Epithelial cell of esophagus (primary cell): ENCODE results near the gene PHLDB2.
A peak's percentile ranks its signal among the peaks of the same experiment; 100 is the strongest.
"Not testable (repeated sequence)": the region's sequence is repeated elsewhere in the genome, so short reads cannot be mapped to it uniquely, and the experiment has no call there.

ENCODE experiments used
- DNase-seq: peaks from one replicate; pipeline ENCODE4 v3.0.0; 2010; ENCODE audit warnings: low read depth
- H3K4me3 ChIP-seq: 2 replicates; pipeline ENCODE4 v1.5.1; 2011; ENCODE audit warnings: mild to moderate bottlenecking, low read length, control low read depth
- TF ChIP-seq, protein P1 (sequence below): IDR thresholded peaks from 2 replicates; pipeline ENCODE4 v1.5.1; 2011; ENCODE audit warnings: low read depth, mild to moderate bottlenecking, low read length, control low read depth, inconsistent platforms; ENCODE audit not compliant: insufficient read depth; ENCODE audit errors: missing control alignments

Gene PHLDB2

DNA sequence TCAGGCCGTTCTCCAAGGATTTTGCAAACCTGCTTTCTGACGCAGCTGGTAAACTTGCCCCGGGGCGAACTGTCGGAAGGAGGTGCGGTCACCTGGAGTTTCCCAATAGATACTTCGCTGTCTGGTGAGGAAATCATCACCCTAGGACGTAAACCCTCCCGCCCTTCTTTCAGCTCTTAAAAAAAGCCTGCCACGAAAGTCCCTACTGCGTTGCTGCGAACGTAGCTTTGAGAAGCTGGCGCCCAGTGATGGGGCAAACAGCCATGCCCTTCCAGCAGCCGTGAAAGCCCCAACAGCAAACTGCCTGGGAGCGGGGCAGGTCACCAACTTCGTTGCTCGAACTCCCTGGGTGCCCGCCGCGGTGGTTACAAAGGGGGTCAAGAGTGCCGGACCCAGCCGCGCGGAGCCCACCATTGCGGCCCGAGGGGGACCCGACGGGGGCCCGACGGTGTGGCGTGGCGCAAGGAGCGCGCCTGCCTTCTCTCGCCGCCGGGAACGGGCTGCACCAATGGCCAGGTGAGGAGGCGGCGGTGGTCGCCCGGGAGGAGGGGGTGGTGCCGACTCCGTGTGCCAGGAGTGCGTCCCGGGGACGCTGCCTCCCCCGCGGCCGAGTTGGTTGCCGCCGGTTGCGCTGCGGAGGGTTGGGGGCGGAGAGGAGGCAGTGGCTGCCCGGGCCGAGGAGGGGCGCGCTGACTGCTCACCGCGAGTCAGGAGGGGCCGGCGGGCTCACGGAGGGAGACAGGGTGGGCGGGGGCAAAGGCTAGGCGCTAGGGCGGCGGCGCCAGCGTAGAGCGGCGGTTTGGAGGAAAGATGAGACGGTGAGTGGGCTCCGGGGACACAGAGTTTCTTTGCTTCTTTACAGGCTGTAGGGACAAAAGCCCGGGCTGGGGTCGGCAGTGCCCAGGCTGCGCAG, at the start of gene PHLDB2:
Gene PHLDB2, plus strand, starts transcription at position 205 of the 913 bp plus-strand sequence. CDS start 24,813 bp downstream, outside the sequence.
- TF ChIP-seq, protein P1, sequence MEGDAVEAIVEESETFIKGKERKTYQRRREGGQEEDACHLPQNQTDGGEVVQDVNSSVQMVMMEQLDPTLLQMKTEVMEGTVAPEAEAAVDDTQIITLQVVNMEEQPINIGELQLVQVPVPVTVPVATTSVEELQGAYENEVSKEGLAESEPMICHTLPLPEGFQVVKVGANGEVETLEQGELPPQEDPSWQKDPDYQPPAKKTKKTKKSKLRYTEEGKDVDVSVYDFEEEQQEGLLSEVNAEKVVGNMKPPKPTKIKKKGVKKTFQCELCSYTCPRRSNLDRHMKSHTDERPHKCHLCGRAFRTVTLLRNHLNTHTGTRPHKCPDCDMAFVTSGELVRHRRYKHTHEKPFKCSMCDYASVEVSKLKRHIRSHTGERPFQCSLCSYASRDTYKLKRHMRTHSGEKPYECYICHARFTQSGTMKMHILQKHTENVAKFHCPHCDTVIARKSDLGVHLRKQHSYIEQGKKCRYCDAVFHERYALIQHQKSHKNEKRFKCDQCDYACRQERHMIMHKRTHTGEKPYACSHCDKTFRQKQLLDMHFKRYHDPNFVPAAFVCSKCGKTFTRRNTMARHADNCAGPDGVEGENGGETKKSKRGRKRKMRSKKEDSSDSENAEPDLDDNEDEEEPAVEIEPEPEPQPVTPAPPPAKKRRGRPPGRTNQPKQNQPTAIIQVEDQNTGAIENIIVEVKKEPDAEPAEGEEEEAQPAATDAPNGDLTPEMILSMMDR = no peak
- peak within 1 kb of the TSS; percentile 80 for H3K4me3 ChIP-seq
- DNase-seq = peak; percentile 98

DNA sequence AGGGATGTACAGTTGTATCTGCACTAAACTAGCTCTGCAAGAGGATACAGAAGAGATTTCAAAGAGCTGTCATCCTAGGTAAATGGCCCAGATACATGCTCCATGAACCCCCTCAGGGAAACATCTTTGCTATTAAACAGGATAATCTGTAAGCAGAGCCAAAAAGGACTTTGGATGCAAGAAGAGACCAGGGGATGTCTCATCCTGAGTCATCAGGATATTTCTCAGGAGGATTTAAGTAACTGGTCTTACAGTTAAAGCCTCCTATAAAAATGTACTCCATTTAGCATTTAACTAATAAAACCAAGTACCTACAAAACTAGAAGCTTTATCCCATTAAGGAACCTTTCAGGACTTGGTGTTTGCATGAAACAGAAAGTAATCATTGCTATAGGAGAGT, 48.2 kb upstream of the PHLDB2 start:
- TF ChIP-seq, protein P1 = no peak
- peak; percentile 92 for DNase-seq

DNA sequence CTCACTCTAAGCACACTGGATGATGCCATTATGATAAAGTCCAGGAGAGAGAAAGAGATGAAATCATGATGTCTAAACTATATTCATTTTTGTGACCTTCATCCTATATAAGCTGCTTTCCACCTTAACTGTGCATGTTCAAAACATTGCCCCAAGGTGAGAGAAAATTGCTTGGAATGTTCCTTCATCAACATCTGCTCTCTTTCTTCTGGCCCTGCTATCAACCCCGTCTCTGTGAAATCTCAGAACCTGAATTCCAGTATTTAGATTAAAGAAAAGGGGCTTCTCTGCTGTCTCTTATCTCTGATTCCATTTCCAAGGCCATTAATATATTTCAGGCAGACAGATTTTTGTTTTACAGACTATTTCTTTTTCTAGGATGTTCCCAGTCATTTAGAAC, 47.3 kb upstream of the PHLDB2 start:
- H3K4me3 ChIP-seq = no peak overlapping the region
- TF ChIP-seq, protein P1 = no peak
- no peak for DNase-seq

More for the DNA sequence above, 48.2 kb upstream of the PHLDB2 start:
- no peak overlapping the region for H3K4me3 ChIP-seq

DNA sequence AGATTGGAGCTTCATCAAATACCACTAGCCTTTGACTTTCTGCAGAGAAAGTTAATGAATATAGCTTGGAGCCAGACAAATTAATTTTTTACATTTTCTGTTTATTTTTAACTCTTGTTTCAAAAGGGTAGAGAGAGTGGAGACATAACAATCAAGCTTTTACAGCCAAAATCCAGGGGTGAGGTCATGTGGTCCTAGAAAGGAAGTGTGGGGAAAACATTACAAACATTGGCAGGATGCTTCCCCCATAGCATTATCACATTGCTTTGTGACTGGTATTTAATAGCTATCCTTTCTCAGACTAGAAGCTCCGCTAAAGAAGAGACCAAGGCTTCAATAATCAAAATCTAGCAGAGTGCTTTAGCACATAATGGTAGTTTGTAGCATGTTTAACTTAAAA, 46.4 kb upstream of the PHLDB2 start:
- no peak overlapping the region for H3K4me3 ChIP-seq
- no peak for DNase-seq
- TF ChIP-seq, protein P1 = no peak

DNA sequence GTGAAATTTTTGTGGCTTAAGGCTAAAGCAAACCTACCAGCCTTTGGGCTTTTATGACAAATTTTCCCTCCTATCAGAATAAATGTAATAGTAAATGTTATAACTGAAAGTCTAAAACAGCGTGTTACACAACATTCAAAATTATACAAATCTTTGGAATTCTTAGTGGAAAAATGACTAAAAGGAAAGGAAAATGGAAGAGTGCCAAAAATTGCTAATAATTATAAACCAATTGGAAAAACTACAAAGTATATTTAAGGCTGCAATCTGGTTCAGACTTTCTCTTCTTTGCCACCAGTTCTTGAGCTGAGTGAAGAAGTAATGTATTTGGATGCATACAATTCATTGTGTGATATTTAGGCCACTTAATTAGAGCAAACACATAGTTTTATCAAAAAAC, 45.6 kb upstream of the PHLDB2 start:
- TF ChIP-seq, protein P1 = no peak
- DNase-seq = no peak
- no peak overlapping the region for H3K4me3 ChIP-seq

- no peak for DNase-seq
- TF ChIP-seq, protein P1 = no peak
- H3K4me3 ChIP-seq = no peak overlapping the region
These were observed 45.1 kb upstream of the PHLDB2 start for GRCh38 chr3:111813979-111814378.

- peak; percentile 51 for DNase-seq
- H3K4me3 ChIP-seq = not testable (repeated sequence)
These were observed 42.3 kb upstream of the PHLDB2 start for GRCh38 chr3:111816771-111817170.
